Transverse colon (tissue), 4 donors: ENCODE results near the gene PKIG. TPM values are rescaled to one million over a fixed set of nuclear protein-coding genes. Genes with fewer than 3 reads are reported as not detected.

Source experiments
- DNase-seq: peaks from one replicate; pipeline ENCODE4 v3.0.0-alpha.2; 2019
- H3K27ac ChIP-seq, 4 donors: fragments of 200-600 bp; sonication (generic); 2 replicates each; pipeline ENCODE4 v1.5.1; 2016 to 2018; ENCODE audit warnings: inconsistent platforms in 4 of 4
- H3K27me3 ChIP-seq: fragments of 200-600 bp; sonication (generic); 2 replicates; pipeline ENCODE4 v1.5.1; 2017; ENCODE audit warnings: inconsistent platforms
- H3K36me3 ChIP-seq, 4 donors: fragments of 200-600 bp; sonication (generic); 2 replicates each; pipeline ENCODE4 v1.5.1; 2017 to 2019; ENCODE audit warnings: inconsistent platforms in 4 of 4
- H3K4me1 ChIP-seq, 4 donors: fragments of 200-600 bp; sonication (generic); 2 replicates each; pipeline ENCODE4 v1.5.1; 2017 to 2020; ENCODE audit warnings: inconsistent platforms in 4 of 4
- H3K4me3 ChIP-seq, 4 donors: fragments of 200-600 bp; sonication (generic); 1 replicate in 1 of 4; 2 replicates in 3 of 4; pipeline versions ENCODE4 v1.5.1 to v1.6.1; 2017 to 2019; ENCODE audit warnings: inconsistent platforms in 4 of 4
- H3K9me3 ChIP-seq, 2 donors: fragments of 200-600 bp; sonication (generic); 2 replicates each; pipeline ENCODE4 v1.5.1; 2017 to 2019; ENCODE audit warnings: inconsistent platforms in 2 of 2
- EP300 ChIP-seq: sonication (generic); formaldehyde crosslinking; IDR thresholded peaks from one replicate; pipeline ENCODE4 v1.6.1; 2017; ENCODE audit warnings: antibody characterized with exemption, low read depth
- POLR2A ChIP-seq: fragments of 450-650 bp; IDR thresholded peaks from one replicate; pipeline ENCODE4 v1.6.1; 2016; ENCODE audit warnings: antibody characterized with exemption, mild to moderate bottlenecking, moderate library complexity
- POLR2AphosphoS5 ChIP-seq, 3 donors: sonication (generic); formaldehyde crosslinking; IDR thresholded peaks; one replicate each; pipeline ENCODE4 v1.6.1; 2016; ENCODE audit warnings: antibody characterized with exemption in 3 of 3
- WGBS, 2 donors: methylation state at CpG; one replicate each; pipeline ENCODE4 v1.1.5; 2018; ENCODE audit warnings: low coverage in 1 of 2; 5-methylcytosine and 5-hydroxymethylcytosine counted together
- in situ Hi-C, 4 donors: fragments of 200-750 bp; cut with MboI; loops; one replicate each; pipeline versions ENCODE4 v1.15.0 to v1.15.1; 2017; ENCODE audit warnings: low sequenced_read_pairs in 3 of 4, low pct_ligation_motif_present in 1 of 4, low pct_unique_long_range_greater_than_20kb in 1 of 4
- intact Hi-C: fragments of 100-400 bp; cut with DNase I; formaldehyde crosslinking; loops from one replicate; pipeline ENCODE4 v1.15.1; 2023; ENCODE audit warnings: low total_unique reads
- total RNA-seq, 4 donors: library from RNA; depleted of rRNA; stranded (reverse); fragments of >200 nt; gene quantifications; one replicate each; pipeline ENCODE4 v1.1.0, GENCODE V29; 2016
- TF ChIP-seq, protein P1 (sequence below), 5 experiments: fragments of 200-600 bp in 3 of 5; fragments of 450-650 bp in 2 of 5; sonication (generic) in 3 of 5; IDR thresholded peaks; 1 replicate in 2 of 5; 2 replicates in 3 of 5; pipeline ENCODE4 v1.5.1; 2016 to 2017; ENCODE audit warnings: antibody characterized with exemption in 5 of 5, inconsistent platforms in 3 of 5, mild to moderate bottlenecking in 2 of 5, moderate library complexity in 1 of 5

Gene PKIG
- total RNA-seq, 4 donors from 2014 or later, result 40.8 to 106 (median 80.4) TPM

DNA sequence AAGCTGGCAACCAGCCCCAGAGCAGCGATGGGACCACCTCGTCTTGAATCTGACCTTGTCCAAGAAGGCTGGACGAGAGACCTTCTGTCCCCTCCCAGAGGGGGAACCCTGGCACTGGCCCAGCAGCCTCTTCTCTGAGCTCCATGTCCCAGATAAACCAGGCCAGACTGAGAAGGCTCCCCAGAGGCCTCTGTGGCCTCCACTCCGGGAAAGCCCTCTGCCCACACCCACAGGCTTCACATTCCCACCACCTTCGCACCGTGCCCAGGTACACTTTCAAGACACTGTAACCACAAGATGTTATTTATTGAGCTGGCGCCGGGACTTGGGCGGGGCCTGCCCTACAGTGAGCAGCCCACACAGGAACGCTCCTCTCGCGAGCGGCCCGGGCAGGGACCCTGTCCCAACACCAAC, 35.9 kb downstream of the PKIG start:
- Histone ChIP-seq H3K9me3 (no peaks in the 10 kb centered on the region), H3K4me1 (peaks cover 14 to 35% (median 18%) of the 10 kb centered on the region in 4 donors), H3K4me3 (no peak overlapping the region), H3K27me3 (no peaks in the 10 kb centered on the region), H3K36me3 (peaks cover 0 to 14% (median 5%) of the 10 kb centered on the region in 4 donors), H3K27ac (no peak overlapping the region)
- peak; percentile 51 for DNase-seq
- TF ChIP-seq POLR2A (no peak), POLR2AphosphoS5 (IDR thresholded peaks at IDR 0.05) (no peak), EP300 (no peak)
- TF ChIP-seq, protein P1, sequence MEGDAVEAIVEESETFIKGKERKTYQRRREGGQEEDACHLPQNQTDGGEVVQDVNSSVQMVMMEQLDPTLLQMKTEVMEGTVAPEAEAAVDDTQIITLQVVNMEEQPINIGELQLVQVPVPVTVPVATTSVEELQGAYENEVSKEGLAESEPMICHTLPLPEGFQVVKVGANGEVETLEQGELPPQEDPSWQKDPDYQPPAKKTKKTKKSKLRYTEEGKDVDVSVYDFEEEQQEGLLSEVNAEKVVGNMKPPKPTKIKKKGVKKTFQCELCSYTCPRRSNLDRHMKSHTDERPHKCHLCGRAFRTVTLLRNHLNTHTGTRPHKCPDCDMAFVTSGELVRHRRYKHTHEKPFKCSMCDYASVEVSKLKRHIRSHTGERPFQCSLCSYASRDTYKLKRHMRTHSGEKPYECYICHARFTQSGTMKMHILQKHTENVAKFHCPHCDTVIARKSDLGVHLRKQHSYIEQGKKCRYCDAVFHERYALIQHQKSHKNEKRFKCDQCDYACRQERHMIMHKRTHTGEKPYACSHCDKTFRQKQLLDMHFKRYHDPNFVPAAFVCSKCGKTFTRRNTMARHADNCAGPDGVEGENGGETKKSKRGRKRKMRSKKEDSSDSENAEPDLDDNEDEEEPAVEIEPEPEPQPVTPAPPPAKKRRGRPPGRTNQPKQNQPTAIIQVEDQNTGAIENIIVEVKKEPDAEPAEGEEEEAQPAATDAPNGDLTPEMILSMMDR (IDR thresholded peaks at IDR 0.05), result no peak
- in situ Hi-C loops (loop anchor here (10.0 to 25.0 kb wide), 3 partner anchors 231 to 406 kb away; partner anchors contain the start of gene OSER1 (in 4 of the 4)), intact Hi-C loops (no loop called here)
- 52 to 75% methylated on average over 4 to 14 of the region's 14 CpGs for WGBS, 2 donors

DNA sequence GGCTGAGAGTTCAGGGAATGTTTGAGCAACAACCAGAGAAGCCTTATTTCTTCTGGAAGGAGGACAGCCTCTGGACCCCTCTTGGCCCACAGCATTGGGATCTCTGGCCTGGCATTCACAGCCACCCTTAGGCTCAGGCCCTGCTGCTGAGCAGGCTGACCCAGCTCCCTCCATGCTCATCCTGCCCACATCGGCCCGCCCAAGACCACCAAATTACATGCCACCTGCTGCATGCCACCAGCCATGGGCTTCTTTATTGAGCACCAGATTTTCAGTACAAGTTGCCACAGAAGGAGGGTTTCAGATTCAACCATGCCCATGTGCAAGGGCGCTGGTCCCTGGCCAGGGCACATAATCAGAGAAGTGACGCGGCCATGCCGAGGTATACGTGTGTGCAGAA, 36.9 kb downstream of the PKIG start:
- no peak for DNase-seq
- peaks cover 0 to 14% (median 4%) of the 10 kb centered on the region in 4 donors for H3K36me3 ChIP-seq

DNA sequence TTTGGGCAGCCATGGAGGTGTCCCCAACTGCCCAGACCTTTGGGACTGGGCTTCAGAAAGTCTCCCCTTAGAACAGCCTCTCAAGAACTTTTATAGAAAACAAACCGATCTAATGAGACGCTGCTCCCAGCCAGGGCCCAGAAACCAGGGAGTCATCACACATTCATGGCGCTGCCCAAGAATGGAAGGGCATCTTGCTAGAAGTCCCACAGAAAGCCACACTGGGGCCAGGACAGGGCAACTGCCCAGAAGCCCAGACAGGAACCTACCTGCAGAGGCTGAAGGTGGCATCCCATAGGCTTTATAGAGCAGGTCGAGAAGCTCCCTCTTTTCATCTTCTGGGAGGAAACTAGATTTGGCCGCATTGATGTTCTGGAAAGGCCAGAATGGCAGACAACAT, 37.7 kb downstream of the PKIG start:
- Histone ChIP-seq H3K4me3 (no peak overlapping the region), H3K9me3 (no peaks in the 10 kb centered on the region), H3K27me3 (no peaks in the 10 kb centered on the region), H3K4me1 (peaks cover 10 to 26% (median 14%) of the 10 kb centered on the region in 4 donors), H3K36me3 (peaks cover 0 to 9% (median 4%) of the 10 kb centered on the region in 4 donors), H3K27ac (no peak overlapping the region)
- no peak for DNase-seq
- TF ChIP-seq EP300 (no peak), POLR2A (no peak), POLR2AphosphoS5 (IDR thresholded peaks at IDR 0.05) (peak in 1 of 3 donors; percentile 3)
- TF ChIP-seq, protein P1 (IDR thresholded peaks at IDR 0.05), result no peak
- WGBS, 2 donors, result 94% methylated on average over 5 of the region's 5 CpGs; no CpG with 5 or more reads in 1 of the 2 donors
- intact Hi-C loops (no loop called here), in situ Hi-C loops (loop anchor here (25.0 kb wide), 2 partner anchors 233 to 408 kb away; partner anchors contain the start of gene OSER1 (in 4 of the 4))

More for the DNA sequence above, 36.9 kb downstream of the PKIG start:
- no peaks in the 10 kb centered on the region for H3K27me3 ChIP-seq
- TF ChIP-seq, protein P1 (IDR thresholded peaks at IDR 0.05), result no peak
- TF ChIP-seq EP300 (no peak), POLR2AphosphoS5 (IDR thresholded peaks at IDR 0.05) (no peak), POLR2A (no peak)
- peaks cover 14 to 33% (median 18%) of the 10 kb centered on the region in 4 donors for H3K4me1 ChIP-seq
- 96 to 100% methylated on average over 4 to 7 of the region's 7 CpGs for WGBS, 2 donors
- no peaks in the 10 kb centered on the region for H3K9me3 ChIP-seq
- no peak overlapping the region for H3K27ac ChIP-seq
- intact Hi-C loops, result no loop called here
- in situ Hi-C loops, result loop anchor here (10.0 to 25.0 kb wide), 3 partner anchors 232 to 407 kb away; partner anchors contain the start of gene OSER1 (in 4 of the 4)
- H3K4me3 ChIP-seq, result no peak overlapping the region

DNA sequence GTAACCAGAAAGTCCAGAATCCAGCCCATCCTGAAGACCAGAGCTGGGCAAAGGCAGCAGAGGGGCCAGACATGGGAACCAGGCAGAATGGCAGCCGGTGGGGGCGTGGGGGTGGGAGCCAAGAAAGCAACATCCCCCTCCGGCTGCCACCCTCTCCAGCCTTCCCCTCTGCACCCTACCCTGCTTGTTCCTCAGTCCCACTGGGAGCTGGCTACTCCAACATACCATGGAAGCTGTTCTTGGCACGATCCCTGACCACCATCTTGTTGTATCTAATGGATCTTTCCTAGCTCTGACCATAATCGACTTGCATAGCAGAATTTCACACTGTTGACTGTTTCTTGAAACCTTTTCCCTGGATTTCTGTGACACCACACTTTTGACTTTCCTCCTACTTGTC, 38.9 kb downstream of the PKIG start:
- no peak for DNase-seq
- Histone ChIP-seq H3K27ac (no peak overlapping the region), H3K9me3 (no peaks in the 10 kb centered on the region), H3K36me3 (peaks cover 0 to 9% (median 4%) of the 10 kb centered on the region in 4 donors), H3K4me1 (peaks cover 4 to 13% (median 5%) of the 10 kb centered on the region in 4 donors), H3K27me3 (no peaks in the 10 kb centered on the region), H3K4me3 (no peak overlapping the region)
- TF ChIP-seq POLR2AphosphoS5 (IDR thresholded peaks at IDR 0.05), result no peak
- TF ChIP-seq, protein P1 (IDR thresholded peaks at IDR 0.05), result no peak
- no peak for TF ChIP-seq POLR2A
- TF ChIP-seq EP300, result no peak
- WGBS, 2 donors, result 98 to 100% methylated on average over 2 to 5 of the region's 5 CpGs
- intact Hi-C loops, result no loop called here
- in situ Hi-C loops, result loop anchor here (25.0 kb wide), 2 partner anchors 234 to 409 kb away; partner anchors contain the start of gene OSER1 (in 4 of the 4)
